Endothelial cell of umbilical vein (primary cell): ENCODE results near the gene SLC13A5. TPM values are rescaled to one million over a fixed set of nuclear protein-coding genes. Genes with fewer than 3 reads are reported as not detected.

Experiments used
- BruUV-seq: library from RNA; stranded (reverse); fragments of 400-500 nt; replicated peaks from 2 replicates; lab custom pipeline; 2021; lab: Mats Ljungman, UMichigan
- CTCF ChIA-PET: fragments of 300-600, 350-600 bp; sonication (Branson Sonifier 250); formaldehyde crosslinking; loops from one replicate; lab custom pipeline; 2021; ENCODE audit warnings: antibody characterized with exemption, inconsistent platforms; lab: Charles Lee
- POLR2A ChIA-PET: fragments of 300-600, 350-600 bp; sonication (Branson Sonifier 250); formaldehyde crosslinking; loops from one replicate; lab custom pipeline; 2021; ENCODE audit warnings: antibody characterized with exemption, inconsistent platforms; lab: Charles Lee
- DNase-seq: peaks from one replicate; pipeline ENCODE4 v3.0.0-alpha.2; 2011; ENCODE audit warnings: low read depth, low spot score
- FAIRE-seq: peaks from 2 replicates; lab custom pipeline; 2011; peaks lifted over from hg19 to GRCh38; lab: Jason Lieb, UNC
- H2AFZ ChIP-seq: 2 replicates; pipeline ENCODE4 v1.6.0; 2012; ENCODE audit warnings: low read depth, low read length, control low read depth, inconsistent platforms
- H3K27ac ChIP-seq: 2 replicates; pipeline ENCODE4 v1.5.1; 2011; ENCODE audit warnings: low read depth, mild to moderate bottlenecking, control low read depth, low read length, moderate library complexity; ENCODE audit not compliant: insufficient read depth
- H3K27me3 ChIP-seq, 2 experiments: 2 replicates each; pipeline versions ENCODE4 v1.6.0 to v1.6.1; 2011; ENCODE audit warnings: low read length in 2 of 2, mixed read lengths in 1 of 2; ENCODE audit not compliant: control insufficient read depth in 2 of 2, insufficient read depth in 2 of 2
- H3K36me3 ChIP-seq, 2 experiments: 2 replicates in 1 of 2; 3 replicates in 1 of 2; pipeline ENCODE4 v1.5.1; 2011; ENCODE audit warnings: low read length in 2 of 2, mild to moderate bottlenecking in 1 of 2, moderate library complexity in 1 of 2; ENCODE audit not compliant: control insufficient read depth in 2 of 2, insufficient read depth in 2 of 2; ENCODE audit errors: extremely low read depth in 1 of 2
- H3K4me1 ChIP-seq: 3 replicates; pipeline ENCODE4 v1.5.1; 2011; ENCODE audit warnings: mild to moderate bottlenecking, low read length; ENCODE audit not compliant: control insufficient read depth, insufficient read depth; ENCODE audit errors: extremely low read depth
- H3K4me2 ChIP-seq: 2 replicates; pipeline ENCODE4 v1.6.1; 2011; ENCODE audit warnings: low read length, control low read depth, mixed read lengths; ENCODE audit not compliant: insufficient read depth
- H3K4me3 ChIP-seq, 3 experiments: fragments of 200-600 bp in 1 of 3; sonication (generic), shearing (Covaris generic) in 1 of 3; replicated peaks in 1 of 3; 2 replicates each; pipeline ENCODE4 v1.5.1; 2011 to 2016; ENCODE audit warnings: control low read depth in 3 of 3, low read length in 3 of 3, mild to moderate bottlenecking in 2 of 3, inconsistent platforms in 1 of 3, low read depth in 1 of 3, moderate library complexity in 1 of 3; ENCODE audit not compliant: insufficient read depth in 1 of 3
- H3K79me2 ChIP-seq: 2 replicates; pipeline ENCODE4 v1.6.0; 2012; ENCODE audit warnings: low read length, inconsistent platforms; ENCODE audit not compliant: control insufficient read depth, insufficient read depth
- H3K9ac ChIP-seq: replicated peaks from 2 replicates; pipeline ENCODE3; 2011; ENCODE audit warnings: low read length, control low read depth; ENCODE audit not compliant: insufficient read depth; ENCODE audit errors: extremely low read depth
- H3K9me1 ChIP-seq: replicated peaks from 3 replicates; pipeline ENCODE4 v1.6.0; 2011; ENCODE audit warnings: mild to moderate bottlenecking, low read length; ENCODE audit not compliant: control insufficient read depth, insufficient read depth; ENCODE audit errors: extremely low read depth
- H3K9me3 ChIP-seq: replicated peaks from 2 replicates; pipeline ENCODE4 v1.5.1; 2012; ENCODE audit warnings: low read length, inconsistent platforms; ENCODE audit not compliant: control insufficient read depth, insufficient read depth
- H4K20me1 ChIP-seq: replicated peaks from 2 replicates; pipeline ENCODE3; 2011; ENCODE audit warnings: mild to moderate bottlenecking, low read length; ENCODE audit not compliant: control insufficient read depth, insufficient read depth; ENCODE audit errors: extremely low read depth
- CTCF ChIP-seq, 2 donors: IDR thresholded peaks; 1 replicate in 1 of 2; 2 replicates in 1 of 2; pipeline ENCODE4 v1.5.1; 2011; ENCODE audit warnings: low read length in 2 of 2, mild to moderate bottlenecking in 2 of 2, moderate library complexity in 2 of 2, control low read depth in 1 of 2, inconsistent platforms in 1 of 2, low read depth in 1 of 2; ENCODE audit not compliant: insufficient read depth in 1 of 2; ENCODE audit errors: extremely low read depth in 1 of 2
- EZH2 ChIP-seq: IDR thresholded peaks from 2 replicates; pipeline ENCODE4 v1.6.1; 2012; ENCODE audit warnings: borderline replicate concordance, low read depth, mild to moderate bottlenecking, moderate library complexity, low read length, inconsistent platforms; ENCODE audit not compliant: severe bottlenecking
- FOS ChIP-seq: IDR thresholded peaks from 2 replicates; pipeline ENCODE4 v1.6.1; 2011; ENCODE audit warnings: mild to moderate bottlenecking, low read length, moderate library complexity, borderline replicate concordance; ENCODE audit not compliant: insufficient read depth
- GATA2 ChIP-seq: IDR thresholded peaks from 2 replicates; pipeline ENCODE4 v1.7.0; 2011; ENCODE audit warnings: low read depth, mild to moderate bottlenecking, moderate library complexity, mixed read lengths, low read length; ENCODE audit not compliant: insufficient read length, insufficient read depth
- JUN ChIP-seq: IDR thresholded peaks from 2 replicates; pipeline ENCODE4 v1.6.1; 2011; ENCODE audit warnings: borderline replicate concordance, low read depth; ENCODE audit not compliant: insufficient read length, insufficient read depth
- MAX ChIP-seq: IDR thresholded peaks from 2 replicates; pipeline ENCODE4 v1.6.1; 2011; ENCODE audit not compliant: insufficient read depth, insufficient read length
- MYC ChIP-seq: IDR thresholded peaks from one replicate; pipeline ENCODE4 v1.6.1; 2011; ENCODE audit warnings: mild to moderate bottlenecking, low read depth, low read length
- POLR2A ChIP-seq: IDR thresholded peaks from 2 replicates; pipeline ENCODE4 v1.6.1; 2012; ENCODE audit warnings: low read depth, mild to moderate bottlenecking, control low read depth, low read length
- POLR2AphosphoS5 ChIP-seq: IDR thresholded peaks from 2 replicates; pipeline ENCODE4 v1.6.1; 2012; ENCODE audit warnings: low read depth, mild to moderate bottlenecking, control low read depth, low read length, moderate library complexity; ENCODE audit not compliant: insufficient read depth
- dilution Hi-C: fragments of 300-500 bp; cut with MboI; formaldehyde crosslinking; loops from one replicate; pipeline ENCODE4 v1.15.0; 2019; ENCODE audit warnings: low sequenced_read_pairs; ENCODE audit not compliant: extremely low pct_ligation_motif_present
- intact Hi-C: fragments of 100-400 bp; cut with micrococcal nuclease; formaldehyde crosslinking; loops from one replicate; pipeline ENCODE4 v1.10.0; 2022
- polyA plus RNA-seq, 4 experiments: library from polyadenylated mRNA; depleted of rRNA in 3 of 4; stranded (reverse) in 3 of 4; unstranded in 1 of 4; fragments of >200 nt; gene quantifications; 2 replicates each; pipeline versions ENCODE4 v1.2.1 to v1.2.3, GENCODE V29; 2011 to 2012; ENCODE audit warnings: missing spikeins in 1 of 4
- total RNA-seq: library from RNA; stranded (reverse); gene quantifications from 2 replicates; pipeline ENCODE4 v1.2.3, GENCODE V29; 2021

Gene SLC13A5
- total and polyA plus RNA-seq, 2 donors (not counting 3 experiments of a cell fraction or from before 2014, with no cell fraction given): 0.03 TPM; not detected in 1

- no peak for FAIRE-seq
- no peak for TF ChIP-seq POLR2A
- TF ChIP-seq POLR2AphosphoS5: no peak
- no peak for TF ChIP-seq FOS
- no peak for TF ChIP-seq EZH2
- no peak for TF ChIP-seq GATA2
- no peak for TF ChIP-seq MYC
- no peak for TF ChIP-seq MAX
- TF ChIP-seq CTCF (IDR thresholded peaks at IDR 0.05; ENCODE audit: extremely low read depth in 1 of 2, insufficient read depth in 1 of 2, low read depth in 1 of 2, low read length in 2 of 2): no peak
- no peak for TF ChIP-seq JUN
- Histone ChIP-seq H3K4me3 (no peak overlapping the region), H3K4me1 (peaks cover 13% of the 10 kb centered on the region), H3K27me3 (no peaks in the 10 kb centered on the region), H3K9ac (no peak overlapping the region), H3K4me2 (no peak overlapping the region), H4K20me1 (no peaks in the 10 kb centered on the region), H3K79me2 (peaks cover 27% of the 10 kb centered on the region), H3K9me1 (no peaks in the 10 kb centered on the region), H3K9me3 (no peaks in the 10 kb centered on the region), H3K36me3 (peaks cover 0 to 6% of the 10 kb centered on the region in 2 experiments), H2AFZ (no peak overlapping the region), H3K27ac (no peak overlapping the region)
- BruUV-seq: no TSS peak
- dilution Hi-C loops (no loop called here), intact Hi-C loops (no loop called here)
- ChIA-PET CTCF (no interaction called here), POLR2A (no interaction called here)
- no peak for DNase-seq
Measured at GRCh38 chr17:6636616-6637457, 76.3 kb downstream of the SLC13A5 start.
